Measurements from ENCODE around the gene ALDH1A3.
A peak's percentile ranks its signal among the peaks of the same experiment; 100 is the strongest.

Gene ALDH1A3

DNA sequence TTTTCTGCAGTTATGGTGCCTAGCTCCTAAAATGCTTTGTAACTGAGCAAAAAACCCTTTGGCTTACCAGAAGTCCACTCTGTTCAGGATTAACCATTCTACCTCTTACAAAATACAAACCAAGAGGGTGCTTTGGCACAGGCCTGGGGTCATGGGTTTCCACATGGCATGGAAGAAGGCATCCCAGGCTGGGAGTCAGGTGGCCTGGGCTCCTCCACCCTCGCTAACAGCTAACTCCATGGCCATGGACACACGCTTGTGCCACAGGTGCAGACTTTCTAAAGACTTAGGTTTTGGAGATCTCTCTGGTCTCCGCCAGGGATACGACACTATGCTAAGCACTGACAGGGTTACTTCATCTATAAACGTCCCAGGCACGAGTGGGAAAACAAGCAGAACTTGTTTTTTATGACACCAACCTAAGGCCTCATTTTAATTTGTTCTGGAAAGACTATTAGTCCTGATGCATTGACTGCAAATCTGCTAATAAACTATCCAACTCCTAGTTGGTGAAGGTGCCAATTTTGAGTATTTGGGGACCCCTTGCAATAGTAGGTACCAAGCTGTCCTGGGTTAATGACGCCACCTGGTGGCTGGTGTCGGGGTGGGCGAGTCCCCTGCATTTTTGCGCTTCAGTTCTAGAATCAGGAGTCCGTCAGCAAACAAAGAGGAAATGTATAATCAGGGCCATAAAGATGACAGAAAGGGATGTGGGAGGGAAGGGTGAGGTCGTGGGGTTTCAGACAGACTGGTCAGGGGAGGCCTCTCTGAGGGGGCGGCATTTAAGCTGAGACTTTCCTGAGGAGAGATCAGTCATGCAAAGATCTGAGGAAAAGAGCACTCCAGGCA is 10.3 kb upstream of the ALDH1A3 start:
- DNase-seq (ENCODE audit: low spot score in 2 of 2) (no peak), ATAC-seq (no peak)
- Mint-ChIP-seq H3K4me3 (no peak overlapping the region), H3K4me1 (no peaks in the 10 kb centered on the region), H3K9me3 (peaks cover 7% of the 10 kb centered on the region), H3K36me3 (no peaks in the 10 kb centered on the region), H3K27ac (no peak overlapping the region)

- Mint-ChIP-seq H3K36me3 (no peaks in the 10 kb centered on the region), H3K9me3 (peaks cover 7% of the 10 kb centered on the region), H3K27ac (no peak overlapping the region), H3K4me1 (no peaks in the 10 kb centered on the region), H3K4me3 (no peak overlapping the region)
- ATAC-seq (peak; percentile 40), DNase-seq (ENCODE audit: low spot score in 2 of 2) (peak; percentile 22 to 63)
Measured at GRCh38 chr15:100873029-100873677, 6.5 kb upstream of the ALDH1A3 start.

DNA sequence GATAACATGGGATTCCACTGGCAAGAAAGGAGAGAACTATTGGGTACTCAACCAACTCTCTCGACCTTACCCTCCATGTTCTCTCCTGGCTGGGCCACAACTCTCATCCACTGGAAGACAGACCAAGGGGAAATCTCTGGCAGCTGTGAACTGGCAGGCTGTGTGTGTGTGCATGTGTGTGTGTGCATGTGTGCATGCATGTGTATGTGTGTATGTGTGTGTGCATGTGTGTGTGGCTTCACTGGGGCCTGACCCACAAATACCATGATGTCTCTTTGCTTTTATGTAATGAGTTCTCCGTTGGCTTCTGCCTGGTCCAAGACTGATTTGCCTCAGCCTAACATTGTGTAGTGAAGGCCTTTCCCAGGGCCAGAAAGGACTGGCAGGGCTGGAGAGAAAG is 4.1 kb upstream of the ALDH1A3 start:
- Mint-ChIP-seq H3K4me3 (no peak overlapping the region), H3K27ac (no peak overlapping the region), H3K36me3 (no peaks in the 10 kb centered on the region), H3K4me1 (peaks cover 3% of the 10 kb centered on the region), H3K9me3 (no peaks in the 10 kb centered on the region)
- DNase-seq (ENCODE audit: low spot score in 2 of 2): no peak
- ATAC-seq: no peak

- ATAC-seq (no peak), DNase-seq (ENCODE audit: low spot score in 2 of 2) (no peak)
- H3K36me3 Mint-ChIP-seq: no peaks in the 10 kb centered on the region
- no peak overlapping the region for H3K27ac Mint-ChIP-seq
- no peak overlapping the region for H3K4me3 Mint-ChIP-seq
- H3K4me1 Mint-ChIP-seq: peaks cover 6% of the 10 kb centered on the region
- H3K9me3 Mint-ChIP-seq: no peaks in the 10 kb centered on the region
Measured at GRCh38 chr15:100875976-100876375, 3.7 kb upstream of the ALDH1A3 start.

DNA sequence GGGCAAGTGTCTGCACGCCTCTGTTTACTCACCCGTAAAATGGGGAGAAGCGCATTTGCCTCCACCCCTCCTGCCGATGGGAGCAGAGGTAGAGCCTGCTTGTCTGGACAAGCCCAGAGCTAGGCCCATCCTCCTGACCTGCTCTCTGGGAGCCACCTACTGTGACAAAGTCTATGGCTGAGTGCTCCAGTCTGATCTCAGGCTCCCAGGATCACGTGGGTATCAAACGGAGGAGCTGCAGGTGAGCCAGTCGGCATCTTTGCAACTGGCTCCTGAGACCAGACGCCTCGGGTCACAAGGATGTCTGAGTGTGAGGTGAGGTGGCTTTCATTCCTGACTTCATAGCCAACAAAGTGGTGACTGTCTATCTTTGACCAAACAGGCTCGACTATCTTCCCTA is 2.1 kb upstream of the ALDH1A3 start:
- no peaks in the 10 kb centered on the region for H3K36me3 Mint-ChIP-seq
- DNase-seq (ENCODE audit: low spot score in 2 of 2) (no peak), ATAC-seq (no peak)
- no peak overlapping the region for H3K4me3 Mint-ChIP-seq
- no peaks in the 10 kb centered on the region for H3K9me3 Mint-ChIP-seq
- H3K4me1 Mint-ChIP-seq: peaks cover 6% of the 10 kb centered on the region
- no peak overlapping the region for H3K27ac Mint-ChIP-seq

DNA sequence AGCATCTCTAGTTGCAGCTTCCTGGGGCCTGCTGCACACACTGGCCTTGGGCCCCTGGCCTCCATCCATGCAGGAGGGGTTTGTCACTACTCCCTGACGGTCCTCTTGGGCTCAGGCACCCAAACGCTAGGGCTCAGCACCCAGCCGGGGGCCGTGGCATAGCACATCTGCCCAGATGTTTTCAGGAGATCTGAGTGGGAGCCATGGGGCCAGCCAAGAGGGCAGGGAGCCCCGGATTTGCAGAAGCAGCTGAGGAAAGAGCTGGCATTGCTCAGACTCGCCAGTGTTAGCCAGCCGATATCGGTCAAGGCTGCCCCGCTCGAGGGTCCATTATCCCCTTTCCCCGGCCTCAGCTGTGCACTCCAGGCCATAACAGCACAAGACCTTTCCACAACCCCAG is 1.5 kb upstream of the ALDH1A3 start:
- no peak for DNase-seq (ENCODE audit: low spot score in 2 of 2)
- H3K27ac Mint-ChIP-seq: no peak overlapping the region
- H3K4me1 Mint-ChIP-seq: peaks cover 6% of the 10 kb centered on the region
- H3K36me3 Mint-ChIP-seq: no peaks in the 10 kb centered on the region
- H3K9me3 Mint-ChIP-seq: no peaks in the 10 kb centered on the region
- H3K4me3 Mint-ChIP-seq: peak overlapping the region; percentile 40
- ATAC-seq: no peak

GRCh38 chr15:100878648-100879047 is 983 bp upstream of the ALDH1A3 start:
- Mint-ChIP-seq H3K4me3 (peak overlapping the region; percentile 40), H3K36me3 (no peaks in the 10 kb centered on the region), H3K9me3 (no peaks in the 10 kb centered on the region), H3K4me1 (peaks cover 6% of the 10 kb centered on the region), H3K27ac (no peak overlapping the region)
- DNase-seq (ENCODE audit: low spot score in 2 of 2): no peak
- no peak for ATAC-seq

GRCh38 chr15:100879061-100879463 is 569 bp upstream of the ALDH1A3 start:
- peaks cover 6% of the 10 kb centered on the region for H3K4me1 Mint-ChIP-seq
- H3K4me3 Mint-ChIP-seq: peak overlapping the region; percentile 40
- H3K27ac Mint-ChIP-seq: no peak overlapping the region
- no peaks in the 10 kb centered on the region for H3K36me3 Mint-ChIP-seq
- no peaks in the 10 kb centered on the region for H3K9me3 Mint-ChIP-seq
- DNase-seq (ENCODE audit: low spot score in 2 of 2) (no peak), ATAC-seq (no peak)

DNA sequence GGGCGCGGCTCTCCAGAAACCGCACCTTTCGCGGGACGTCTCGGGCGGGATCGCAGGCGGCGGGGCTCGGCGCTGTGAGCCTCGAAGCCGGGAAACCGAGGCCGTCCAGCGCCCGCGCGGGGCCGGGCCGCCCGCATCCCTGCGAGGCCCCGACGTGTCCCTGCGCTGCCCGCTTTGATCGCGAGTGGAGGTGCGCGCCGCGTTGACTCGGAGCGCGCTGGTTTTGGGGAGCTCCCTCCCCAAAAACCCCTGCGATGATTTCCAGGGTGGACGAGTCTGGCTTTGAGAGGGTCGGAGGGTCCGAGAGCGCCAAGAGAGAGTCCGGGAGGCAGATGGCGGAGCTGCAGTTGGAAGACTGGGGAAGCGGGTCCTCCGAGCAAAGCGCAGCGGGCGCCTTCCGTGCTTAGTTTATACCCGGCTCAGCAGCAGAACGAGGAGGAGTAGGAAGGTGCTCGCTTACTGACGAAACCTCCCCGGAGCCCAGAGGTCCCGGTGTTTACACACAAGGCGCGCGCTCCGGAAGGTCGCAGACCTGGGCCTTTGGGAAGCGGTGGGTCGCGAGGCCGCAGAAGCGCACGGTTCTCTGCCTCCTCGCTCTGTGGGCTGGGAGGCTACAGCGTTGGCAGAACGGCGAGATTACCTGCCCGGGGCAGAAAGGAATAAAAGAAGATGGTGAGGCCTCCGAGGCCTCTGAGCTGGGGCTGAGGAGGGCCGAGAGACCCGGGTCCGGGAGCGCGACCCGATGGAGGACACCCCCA is 687 bp downstream of the ALDH1A3 start:
- DNase-seq (ENCODE audit: low spot score in 2 of 2): no peak
- no peak for ATAC-seq
- Mint-ChIP-seq H3K4me1 (peaks cover 6% of the 10 kb centered on the region), H3K4me3 (no peak overlapping the region), H3K27ac (no peak overlapping the region), H3K9me3 (no peaks in the 10 kb centered on the region), H3K36me3 (no peaks in the 10 kb centered on the region)

DNA sequence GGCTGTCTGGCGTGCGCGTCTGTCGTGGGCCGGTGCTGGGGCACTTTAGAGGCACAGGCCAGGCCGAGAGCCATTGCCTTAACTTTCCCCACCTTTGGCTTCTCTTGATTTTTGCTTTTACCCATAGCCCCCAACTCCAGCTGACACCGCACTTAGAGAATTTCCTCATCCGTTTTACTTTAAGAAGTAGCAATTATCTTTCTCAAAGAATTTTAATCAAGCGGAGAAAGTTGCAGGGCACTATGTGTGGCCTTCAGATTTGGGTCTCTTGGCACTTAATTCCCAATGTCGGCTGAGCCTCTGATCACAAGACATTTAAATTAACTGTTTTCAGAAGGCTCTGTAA is 1.2 kb downstream of the ALDH1A3 start:
- Mint-ChIP-seq H3K36me3 (no peaks in the 10 kb centered on the region), H3K27ac (no peak overlapping the region)

GRCh38 chr15:100881573-100882336 is 2.1 kb downstream of the ALDH1A3 start:
- no peaks in the 10 kb centered on the region for H3K36me3 Mint-ChIP-seq
- peak; percentile 27 for ATAC-seq
- H3K9me3 Mint-ChIP-seq: no peaks in the 10 kb centered on the region
- H3K4me3 Mint-ChIP-seq: no peak overlapping the region
- peaks cover 6% of the 10 kb centered on the region for H3K4me1 Mint-ChIP-seq
- no peak for DNase-seq (ENCODE audit: low spot score in 2 of 2)
- H3K27ac Mint-ChIP-seq: no peak overlapping the region

More for the DNA sequence above, 1.2 kb downstream of the ALDH1A3 start:
- H3K4me3 Mint-ChIP-seq: no peak overlapping the region
- DNase-seq (ENCODE audit: low spot score in 2 of 2) (no peak), ATAC-seq (no peak)
- no peaks in the 10 kb centered on the region for H3K9me3 Mint-ChIP-seq
- peaks cover 6% of the 10 kb centered on the region for H3K4me1 Mint-ChIP-seq

- H3K27ac Mint-ChIP-seq: no peak overlapping the region
- H3K36me3 Mint-ChIP-seq: no peaks in the 10 kb centered on the region
- H3K9me3 Mint-ChIP-seq: no peaks in the 10 kb centered on the region
- ATAC-seq (no peak), DNase-seq (ENCODE audit: low spot score in 2 of 2) (no peak)
- no peak overlapping the region for H3K4me3 Mint-ChIP-seq
- H3K4me1 Mint-ChIP-seq: peaks cover 6% of the 10 kb centered on the region
Measured at GRCh38 chr15:100885116-100885515, 5.5 kb downstream of the ALDH1A3 start.

DNA sequence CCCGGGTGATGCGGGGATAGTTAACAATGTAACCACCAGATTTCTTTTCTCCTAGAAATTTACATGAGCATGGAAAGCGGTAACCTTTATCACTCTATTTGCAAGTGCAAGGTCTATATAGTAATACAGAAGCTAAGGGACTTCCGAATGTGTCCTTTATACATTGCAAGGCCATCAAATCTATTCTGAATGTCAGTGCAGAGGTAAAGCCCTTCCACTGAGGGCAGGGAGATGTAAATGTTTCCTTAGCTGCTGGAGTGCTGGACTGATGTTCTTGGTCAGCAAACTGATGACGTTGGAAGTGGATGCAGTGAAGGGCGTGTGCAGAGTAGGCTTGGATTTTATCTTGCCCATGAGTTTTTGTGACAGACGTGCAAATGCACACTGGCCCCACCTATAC is 6.2 kb downstream of the ALDH1A3 start:
- H3K4me3 Mint-ChIP-seq: no peak overlapping the region
- ATAC-seq (no peak), DNase-seq (ENCODE audit: low spot score in 2 of 2) (no peak)
- H3K4me1 Mint-ChIP-seq: peaks cover under 1% of the 10 kb centered on the region
- H3K9me3 Mint-ChIP-seq: no peaks in the 10 kb centered on the region
- no peak overlapping the region for H3K27ac Mint-ChIP-seq
- no peaks in the 10 kb centered on the region for H3K36me3 Mint-ChIP-seq

GRCh38 chr15:100887211-100887913 is 7.7 kb downstream of the ALDH1A3 start:
- no peaks in the 10 kb centered on the region for H3K36me3 Mint-ChIP-seq
- no peak for DNase-seq (ENCODE audit: low spot score in 2 of 2)

More at GRCh38 chr15:100887211-100887913, 7.7 kb downstream of the ALDH1A3 start:
- ATAC-seq: no peak
- no peak overlapping the region for H3K27ac Mint-ChIP-seq
- no peaks in the 10 kb centered on the region for H3K9me3 Mint-ChIP-seq
- no peaks in the 10 kb centered on the region for H3K4me1 Mint-ChIP-seq
- no peak overlapping the region for H3K4me3 Mint-ChIP-seq

Data from stimulated activated effector memory CD8-positive, alpha-beta T cell treated with anti-CD3 and anti-CD28 coated beads, Interleukin-12 subunit alpha, Interleukin-12 subunit beta, amount 100 ng/mL, for 72 hours (primary cell).